HEK293 (cell line): Measurements from ENCODE around the gene FAM209B.
"Not testable (repeated sequence)": the region's sequence is repeated elsewhere in the genome, so short reads cannot be mapped to it uniquely, and the experiment has no call there.

ENCODE experiments used
- CTCF ChIA-PET: fragments of 350-600 bp; formaldehyde crosslinking; extraction: SDS; loops from one replicate; lab custom pipeline; 2021; ENCODE audit warnings: antibody characterized with exemption; lab: Yijun Ruan, JAX
- POLR2A ChIA-PET: fragments of 300-600 bp; formaldehyde crosslinking; extraction: SDS; loops from one replicate; lab custom pipeline; 2020; ENCODE audit warnings: antibody characterized with exemption, inconsistent platforms; lab: Yijun Ruan, JAX
- H3K27ac ChIP-seq: fragments of 200-500 bp; sonication (Bioruptor generic); 2 replicates; pipeline ENCODE4 v1.5.1; 2014; ENCODE audit warnings: low read depth, low read length, control low read depth, inconsistent platforms; ENCODE audit errors: extremely low read depth
- H3K36me3 ChIP-seq, 2 experiments: fragments of 200-500 bp in 1 of 2; sonication (Bioruptor generic) in 1 of 2; 1 replicate in 1 of 2; 2 replicates in 1 of 2; pipeline ENCODE4 v1.5.1; 2014 to 2017; ENCODE audit warnings: inconsistent platforms in 2 of 2, low read length in 2 of 2; ENCODE audit not compliant: control insufficient read depth in 2 of 2, insufficient read depth in 1 of 2
- H3K4me1 ChIP-seq: fragments of 200-500 bp; sonication (Bioruptor generic); 2 replicates; pipeline ENCODE4 v1.5.1; 2014; ENCODE audit warnings: mild to moderate bottlenecking, low read length, inconsistent platforms; ENCODE audit not compliant: control insufficient read depth, insufficient read depth
- H3K4me3 ChIP-seq: 2 replicates; pipeline ENCODE4 v1.5.1; 2011; ENCODE audit warnings: low read depth, mild to moderate bottlenecking, control low read depth, low read length, moderate library complexity
- H3K9me3 ChIP-seq: fragments of 200-500 bp; sonication (Bioruptor generic); 2 replicates; pipeline ENCODE4 v1.5.1; 2014; ENCODE audit warnings: low read depth, low read length, inconsistent platforms; ENCODE audit not compliant: control insufficient read depth, insufficient read depth
- GLI2 ChIP-seq: fragments of 450-650 bp; formaldehyde crosslinking; IDR thresholded peaks from 2 replicates; pipeline ENCODE4; 2017; ENCODE audit warnings: missing biosample characterization, missing genetic modification characterization, low read depth, borderline replicate concordance
- GLIS1 ChIP-seq: fragments of 450-650 bp; formaldehyde crosslinking; IDR thresholded peaks from 2 replicates; pipeline ENCODE4 v1.5.1; 2016; ENCODE audit warnings: missing biosample characterization, missing genetic modification characterization
- HOXD13 ChIP-seq: sonication (generic); formaldehyde crosslinking; IDR thresholded peaks from 2 replicates; pipeline ENCODE4 v1.8.0; 2022; ENCODE audit warnings: missing genetic modification reagents, borderline replicate concordance
- PRDM1 ChIP-seq: fragments of 450-650 bp; formaldehyde crosslinking; IDR thresholded peaks from 2 replicates; pipeline ENCODE4; 2016; ENCODE audit warnings: missing biosample characterization, missing genetic modification characterization
- PRDM4 ChIP-seq: fragments of 450-650 bp; formaldehyde crosslinking; IDR thresholded peaks from 2 replicates; pipeline ENCODE4 v1.5.1; 2017; ENCODE audit warnings: missing biosample characterization, missing genetic modification characterization
- RBAK ChIP-seq: fragments of 450-650 bp; formaldehyde crosslinking; IDR thresholded peaks from 2 replicates; pipeline ENCODE4 v1.5.1; 2016; ENCODE audit warnings: missing biosample characterization, missing genetic modification characterization
- SCRT2 ChIP-seq: fragments of 450-650 bp; formaldehyde crosslinking; IDR thresholded peaks from 2 replicates; pipeline ENCODE4 v1.5.1; 2016; ENCODE audit warnings: missing biosample characterization, missing genetic modification characterization
- ZBTB6 ChIP-seq: fragments of 450-650 bp; formaldehyde crosslinking; IDR thresholded peaks from 2 replicates; pipeline ENCODE4 v1.5.1; 2017; ENCODE audit warnings: missing biosample characterization, missing genetic modification characterization
- ZIC2 ChIP-seq: fragments of 450-650 bp; formaldehyde crosslinking; IDR thresholded peaks from 2 replicates; pipeline ENCODE4 v1.5.1; 2016; ENCODE audit warnings: missing biosample characterization, missing genetic modification characterization
- ZNF133 ChIP-seq: fragments of 450-650 bp; formaldehyde crosslinking; IDR thresholded peaks from 2 replicates; pipeline ENCODE4 v1.5.1; 2016; ENCODE audit warnings: missing biosample characterization, missing genetic modification characterization
- ZNF184 ChIP-seq: fragments of 450-650 bp; IDR thresholded peaks from 2 replicates; pipeline ENCODE4 v1.5.1; 2018; ENCODE audit warnings: missing biosample characterization, mild to moderate bottlenecking, missing genetic modification characterization
- ZNF266 ChIP-seq: fragments of 450-650 bp; formaldehyde crosslinking; IDR thresholded peaks from 2 replicates; pipeline ENCODE4 v1.5.1; 2016; ENCODE audit warnings: missing biosample characterization, missing genetic modification characterization, low read depth
- ZNF404 ChIP-seq: fragments of 450-650 bp; formaldehyde crosslinking; IDR thresholded peaks from 2 replicates; pipeline ENCODE4 v1.5.1; 2017; ENCODE audit warnings: missing biosample characterization, missing genetic modification characterization
- ZNF433 ChIP-seq: fragments of 450-650 bp; formaldehyde crosslinking; IDR thresholded peaks from 2 replicates; pipeline ENCODE4 v1.5.1; 2016; ENCODE audit warnings: missing biosample characterization, missing genetic modification characterization, low read depth
- ZNF510 ChIP-seq: fragments of 450-650 bp; formaldehyde crosslinking; IDR thresholded peaks from 2 replicates; pipeline ENCODE4 v1.5.1; 2018; ENCODE audit warnings: mild to moderate bottlenecking, missing genetic modification characterization, missing biosample characterization; ENCODE audit not compliant: insufficient replicate concordance
- ZNF530 ChIP-seq: fragments of 450-650 bp; formaldehyde crosslinking; IDR thresholded peaks from 2 replicates; pipeline ENCODE4 v1.5.1; 2016; ENCODE audit warnings: low read depth, missing biosample characterization, missing genetic modification characterization
- ZNF560 ChIP-seq: fragments of 450-650 bp; formaldehyde crosslinking; IDR thresholded peaks from 2 replicates; pipeline ENCODE4 v1.5.1; 2017; ENCODE audit warnings: missing biosample characterization, missing genetic modification characterization, borderline replicate concordance
- ZNF561 ChIP-seq: fragments of 450-650 bp; IDR thresholded peaks from 2 replicates; pipeline ENCODE4 v1.5.1; 2018; ENCODE audit warnings: missing biosample characterization, missing genetic modification characterization, borderline replicate concordance
- ZNF660 ChIP-seq: fragments of 450-650 bp; IDR thresholded peaks from 2 replicates; pipeline ENCODE4 v1.5.1; 2018; ENCODE audit warnings: missing biosample characterization, mild to moderate bottlenecking, missing genetic modification characterization
- ZNF670 ChIP-seq: fragments of 450-650 bp; formaldehyde crosslinking; IDR thresholded peaks from 2 replicates; pipeline ENCODE4 v1.5.1; 2016; ENCODE audit warnings: missing biosample characterization, missing genetic modification characterization, low read depth
- ZNF837 ChIP-seq: fragments of 450-650 bp; formaldehyde crosslinking; IDR thresholded peaks from 2 replicates; pipeline ENCODE4 v1.5.1; 2016; ENCODE audit warnings: missing biosample characterization, missing genetic modification characterization
- ZNF843 ChIP-seq: fragments of 450-650 bp; formaldehyde crosslinking; IDR thresholded peaks from 2 replicates; pipeline ENCODE4 v1.5.1; 2016; ENCODE audit warnings: missing biosample characterization, missing genetic modification characterization
- TF ChIP-seq, protein P1 (sequence below): fragments of 450-650 bp; formaldehyde crosslinking; IDR thresholded peaks from 2 replicates; pipeline ENCODE4 v1.5.1; 2016; ENCODE audit warnings: missing biosample characterization, missing genetic modification characterization
- TF ChIP-seq, protein P2 (sequence below): fragments of 450-650 bp; formaldehyde crosslinking; IDR thresholded peaks from 2 replicates; pipeline ENCODE4 v1.5.1; 2017; ENCODE audit warnings: missing biosample characterization, mild to moderate bottlenecking, missing genetic modification characterization, moderate library complexity
- TF ChIP-seq, protein P3 (sequence below): fragments of 450-650 bp; formaldehyde crosslinking; IDR thresholded peaks from 2 replicates; pipeline ENCODE4 v1.5.1; 2016; ENCODE audit warnings: missing biosample characterization, missing genetic modification characterization

Gene FAM209B

DNA sequence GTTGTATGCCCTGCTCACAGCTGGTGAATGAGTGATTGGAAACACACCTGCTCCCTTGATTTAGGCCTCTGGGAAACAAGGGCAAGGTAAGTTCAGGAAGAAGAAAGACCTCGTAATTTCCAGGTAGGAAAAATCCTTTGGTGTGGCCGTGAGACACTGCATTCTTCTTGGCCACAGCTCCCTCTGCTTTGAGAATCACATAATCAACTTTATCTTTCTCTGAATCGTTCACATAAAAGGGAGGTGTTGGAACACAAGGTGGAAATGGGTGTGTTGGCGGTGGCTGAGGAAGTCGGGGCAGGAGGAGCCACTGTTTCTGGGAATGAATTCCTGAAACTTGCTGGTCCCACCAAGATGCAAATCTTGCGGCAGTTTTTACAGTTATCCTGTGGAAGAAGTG, 25.9 kb downstream of the FAM209B start (continued):
- TF ChIP-seq ZBTB6 (tag by site-specific recombination) (no peak), ZNF530 (tag by site-specific recombination) (no peak), SCRT2 (tag by site-specific recombination) (no peak), PRDM4 (tag by site-specific recombination) (no peak), ZNF560 (tag by site-specific recombination) (no peak), ZNF433 (tag by site-specific recombination) (no peak), ZNF404 (no peak), ZIC2 (tag by site-specific recombination) (no peak)

DNA sequence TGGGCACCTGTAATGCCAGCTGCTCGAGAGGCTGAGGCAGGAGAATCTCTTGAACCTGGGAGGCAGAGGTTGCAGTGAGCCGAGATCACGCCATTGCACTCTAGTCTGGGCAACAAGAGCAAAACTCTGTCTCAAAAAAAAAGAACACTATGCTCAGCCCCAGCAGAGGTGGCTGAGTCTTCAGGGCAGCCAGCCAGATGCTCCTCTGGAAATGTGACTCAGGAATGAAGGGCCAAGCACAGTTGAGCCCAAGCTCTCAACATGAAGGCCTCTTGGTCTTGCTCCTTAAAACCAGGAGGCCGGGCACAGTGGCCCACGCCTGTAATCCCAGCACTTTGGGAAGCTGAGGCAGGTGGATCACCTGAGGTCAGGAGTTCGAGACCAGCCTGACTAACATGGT, 31.5 kb downstream of the FAM209B start:
- POLR2A ChIA-PET = not testable (repeated sequence)
- CTCF ChIA-PET = interaction anchor here (2.3 kb wide), 1 partner anchor 14 kb away, joined by 11 read pairs; no protein-coding TSS in a partner anchor

DNA sequence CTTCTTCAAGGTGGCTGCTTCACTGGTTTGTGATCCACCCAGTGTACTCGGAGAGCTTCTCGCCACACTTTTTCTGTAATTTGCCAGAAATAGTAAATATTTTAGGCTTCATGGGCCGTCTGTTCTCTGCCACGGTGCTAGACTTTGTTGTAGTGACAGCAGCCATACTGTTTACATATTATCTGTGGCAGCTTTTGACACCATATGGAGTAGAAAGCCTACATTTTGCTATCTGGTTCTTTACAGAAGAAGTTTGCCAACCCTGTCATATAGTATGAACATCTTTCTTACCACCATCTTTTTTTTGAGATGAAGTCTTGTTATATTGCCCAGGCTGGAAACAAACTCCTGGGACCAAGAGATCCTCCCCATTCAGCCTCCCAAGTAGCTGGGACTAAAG, 32.5 kb downstream of the FAM209B start:
- Histone ChIP-seq H3K36me3 (no peaks in the 10 kb centered on the region), H3K4me1 (peaks cover 4% of the 10 kb centered on the region; the same call in 1 of the 2 replicates), H3K9me3 (no peaks in the 10 kb centered on the region), H3K4me3 (no peak overlapping the region), H3K27ac (no peak overlapping the region)
- CTCF ChIA-PET = interaction anchor here (1.2 to 2.3 kb wide), 2 partner anchors 15 to 21 kb away, joined by 3 to 11 read pairs; no protein-coding TSS in a partner anchor
- POLR2A ChIA-PET = no interaction called here
- TF ChIP-seq, protein P1, sequence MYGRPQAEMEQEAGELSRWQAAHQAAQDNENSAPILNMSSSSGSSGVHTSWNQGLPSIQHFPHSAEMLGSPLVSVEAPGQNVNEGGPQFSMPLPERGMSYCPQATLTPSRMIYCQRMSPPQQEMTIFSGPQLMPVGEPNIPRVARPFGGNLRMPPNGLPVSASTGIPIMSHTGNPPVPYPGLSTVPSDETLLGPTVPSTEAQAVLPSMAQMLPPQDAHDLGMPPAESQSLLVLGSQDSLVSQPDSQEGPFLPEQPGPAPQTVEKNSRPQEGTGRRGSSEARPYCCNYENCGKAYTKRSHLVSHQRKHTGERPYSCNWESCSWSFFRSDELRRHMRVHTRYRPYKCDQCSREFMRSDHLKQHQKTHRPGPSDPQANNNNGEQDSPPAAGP (tag by site-specific recombination) = no peak
- TF ChIP-seq ZNF837 (tag by site-specific recombination) = no peak
- TF ChIP-seq ZNF670 (tag by site-specific recombination) = no peak
- TF ChIP-seq PRDM1 = no peak
- TF ChIP-seq HOXD13 (CRISPR knock-in tag) = no peak
- no peak for TF ChIP-seq ZNF266 (tag by site-specific recombination)
- TF ChIP-seq ZNF510 = no peak
- no peak for TF ChIP-seq RBAK (tag by site-specific recombination)
- TF ChIP-seq ZNF184 = no peak
- TF ChIP-seq, protein P2, sequence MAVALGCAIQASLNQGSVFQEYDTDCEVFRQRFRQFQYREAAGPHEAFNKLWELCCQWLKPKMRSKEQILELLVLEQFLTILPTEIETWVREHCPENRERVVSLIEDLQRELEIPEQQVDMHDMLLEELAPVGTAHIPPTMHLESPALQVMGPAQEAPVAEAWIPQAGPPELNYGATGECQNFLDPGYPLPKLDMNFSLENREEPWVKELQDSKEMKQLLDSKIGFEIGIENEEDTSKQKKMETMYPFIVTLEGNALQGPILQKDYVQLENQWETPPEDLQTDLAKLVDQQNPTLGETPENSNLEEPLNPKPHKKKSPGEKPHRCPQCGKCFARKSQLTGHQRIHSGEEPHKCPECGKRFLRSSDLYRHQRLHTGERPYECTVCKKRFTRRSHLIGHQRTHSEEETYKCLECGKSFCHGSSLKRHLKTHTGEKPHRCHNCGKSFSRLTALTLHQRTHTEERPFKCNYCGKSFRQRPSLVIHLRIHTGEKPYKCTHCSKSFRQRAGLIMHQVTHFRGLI = no peak
- TF ChIP-seq, protein P3, sequence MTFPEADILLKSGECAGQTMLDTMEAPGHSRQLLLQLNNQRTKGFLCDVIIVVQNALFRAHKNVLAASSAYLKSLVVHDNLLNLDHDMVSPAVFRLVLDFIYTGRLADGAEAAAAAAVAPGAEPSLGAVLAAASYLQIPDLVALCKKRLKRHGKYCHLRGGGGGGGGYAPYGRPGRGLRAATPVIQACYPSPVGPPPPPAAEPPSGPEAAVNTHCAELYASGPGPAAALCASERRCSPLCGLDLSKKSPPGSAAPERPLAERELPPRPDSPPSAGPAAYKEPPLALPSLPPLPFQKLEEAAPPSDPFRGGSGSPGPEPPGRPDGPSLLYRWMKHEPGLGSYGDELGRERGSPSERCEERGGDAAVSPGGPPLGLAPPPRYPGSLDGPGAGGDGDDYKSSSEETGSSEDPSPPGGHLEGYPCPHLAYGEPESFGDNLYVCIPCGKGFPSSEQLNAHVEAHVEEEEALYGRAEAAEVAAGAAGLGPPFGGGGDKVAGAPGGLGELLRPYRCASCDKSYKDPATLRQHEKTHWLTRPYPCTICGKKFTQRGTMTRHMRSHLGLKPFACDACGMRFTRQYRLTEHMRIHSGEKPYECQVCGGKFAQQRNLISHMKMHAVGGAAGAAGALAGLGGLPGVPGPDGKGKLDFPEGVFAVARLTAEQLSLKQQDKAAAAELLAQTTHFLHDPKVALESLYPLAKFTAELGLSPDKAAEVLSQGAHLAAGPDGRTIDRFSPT = no peak
- TF ChIP-seq GLI2 (tag by site-specific recombination) = no peak
- TF ChIP-seq ZNF660 = no peak
- TF ChIP-seq GLIS1 = no peak
- TF ChIP-seq ZNF561 (tag by site-specific recombination) = no peak
- TF ChIP-seq ZNF843 (tag by site-specific recombination) = no peak
- no peak for TF ChIP-seq ZNF133 (tag by site-specific recombination)

More for the DNA sequence above, 31.5 kb downstream of the FAM209B start:
- H3K9me3 ChIP-seq, H3K36me3 ChIP-seq, H3K4me3 ChIP-seq, H3K27ac ChIP-seq, H3K4me1 ChIP-seq: not testable (repeated sequence)
